Measurements from ENCODE around the gene YPEL3.
"Not testable (repeated sequence)": the region's sequence is repeated elsewhere in the genome, so short reads cannot be mapped to it uniquely, and the experiment has no call there.

Gene YPEL3

DNA sequence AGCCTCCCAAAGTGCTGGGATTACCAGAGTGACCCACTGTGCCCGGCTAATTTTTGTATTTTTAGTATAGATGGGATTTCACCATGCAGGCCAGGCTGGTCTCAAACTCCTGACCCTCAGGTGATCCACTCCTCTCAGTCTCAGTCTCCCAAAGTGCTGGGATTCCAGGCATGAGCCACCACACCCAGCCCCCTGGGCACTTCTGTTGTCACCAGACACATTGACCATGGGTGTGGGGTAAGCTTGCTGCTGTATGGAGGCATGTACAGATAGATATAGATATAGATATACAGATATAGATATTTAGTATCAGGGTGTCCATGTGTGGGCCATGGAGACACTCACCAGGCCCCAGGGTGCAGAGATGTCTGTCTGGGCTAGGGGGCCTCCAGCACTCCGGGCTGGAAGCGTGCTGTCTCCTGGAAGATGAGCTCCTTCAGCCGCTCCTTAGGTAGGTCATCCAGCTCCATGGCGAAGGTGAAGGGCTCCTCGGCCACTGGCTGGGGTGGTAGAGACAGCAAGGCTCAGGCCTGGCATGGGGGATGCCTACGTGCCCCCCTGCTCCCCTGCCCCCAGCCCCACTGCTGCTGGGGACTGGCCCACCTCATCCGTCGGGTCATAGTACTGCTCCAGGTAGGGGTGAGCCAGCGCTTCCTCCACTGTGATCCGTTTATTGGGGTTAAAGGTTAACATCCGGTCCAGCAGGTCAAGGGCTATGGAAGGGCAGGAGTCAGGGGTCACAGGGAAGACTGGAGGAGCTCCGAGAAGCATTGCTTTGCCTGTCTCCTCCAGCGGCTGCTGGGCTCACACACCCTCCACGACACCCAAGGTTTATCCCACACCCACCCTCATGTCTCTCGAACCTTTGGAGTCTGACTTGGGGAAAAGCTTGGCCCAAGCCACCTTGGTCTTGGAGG, 20.5 kb upstream of the YPEL3 start:
- DNase-seq: no peak

DNA sequence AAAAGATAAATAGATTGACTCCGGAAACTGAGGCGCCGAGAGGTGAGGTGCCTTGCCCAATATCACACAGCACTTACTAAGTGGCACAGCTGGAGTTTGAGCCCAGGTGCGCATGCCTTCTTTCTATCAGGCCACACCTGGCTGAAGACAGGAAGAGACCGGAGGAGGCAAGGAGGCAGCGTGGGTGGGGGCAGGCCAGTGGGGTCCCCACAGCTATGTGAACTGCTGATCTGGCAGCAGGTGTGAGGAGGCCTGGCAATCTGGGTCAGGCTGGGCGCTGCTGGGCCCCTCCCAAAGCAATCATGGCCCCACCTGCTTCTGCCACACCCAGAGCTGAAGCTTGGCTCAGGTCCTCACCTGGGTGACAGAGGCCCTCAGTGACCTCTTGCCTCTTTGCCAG, 19.2 kb upstream of the YPEL3 start:
- DNase-seq: no peak

DNA sequence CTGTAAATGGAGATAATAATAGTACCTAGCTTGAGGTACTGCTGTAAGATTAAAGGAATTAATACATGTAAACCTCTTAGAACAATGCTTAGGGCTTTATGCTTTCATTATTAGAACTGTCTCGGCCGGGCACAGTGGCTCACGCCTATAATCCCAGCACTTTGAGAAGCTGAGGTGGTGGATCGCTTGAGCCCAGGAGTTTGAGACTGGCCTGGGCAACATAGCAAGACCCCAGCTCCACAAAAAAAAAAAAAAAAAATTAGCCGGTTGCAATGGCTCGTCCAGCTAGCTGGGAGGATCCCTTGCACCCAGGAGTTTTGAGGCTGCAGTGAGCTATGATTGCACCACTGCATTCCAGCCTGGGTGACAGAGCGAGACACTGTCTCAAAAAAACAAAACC, 18.8 kb upstream of the YPEL3 start:
- DNase-seq: not testable (repeated sequence)

DNA sequence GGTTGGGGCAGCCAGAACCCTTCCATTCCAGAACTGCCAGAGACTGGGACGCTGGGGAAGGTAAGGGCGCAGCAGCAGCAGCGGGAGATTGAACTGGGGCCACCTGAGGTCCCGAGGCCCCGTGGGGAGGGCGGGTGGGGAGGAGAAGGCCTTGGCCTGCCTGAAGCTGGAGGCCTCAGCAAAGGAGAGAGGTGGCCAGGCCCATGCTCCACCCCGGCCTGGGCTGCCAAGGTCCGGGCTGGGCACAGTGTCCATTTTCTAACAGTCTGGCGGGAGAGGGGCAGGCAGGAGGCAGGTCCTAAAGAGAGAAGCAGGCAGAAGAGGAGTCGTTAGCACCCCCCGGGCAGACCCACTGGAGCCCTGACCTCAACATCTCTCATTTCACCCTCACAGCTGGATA, 18.4 kb upstream of the YPEL3 start:
- no peak for DNase-seq

DNA sequence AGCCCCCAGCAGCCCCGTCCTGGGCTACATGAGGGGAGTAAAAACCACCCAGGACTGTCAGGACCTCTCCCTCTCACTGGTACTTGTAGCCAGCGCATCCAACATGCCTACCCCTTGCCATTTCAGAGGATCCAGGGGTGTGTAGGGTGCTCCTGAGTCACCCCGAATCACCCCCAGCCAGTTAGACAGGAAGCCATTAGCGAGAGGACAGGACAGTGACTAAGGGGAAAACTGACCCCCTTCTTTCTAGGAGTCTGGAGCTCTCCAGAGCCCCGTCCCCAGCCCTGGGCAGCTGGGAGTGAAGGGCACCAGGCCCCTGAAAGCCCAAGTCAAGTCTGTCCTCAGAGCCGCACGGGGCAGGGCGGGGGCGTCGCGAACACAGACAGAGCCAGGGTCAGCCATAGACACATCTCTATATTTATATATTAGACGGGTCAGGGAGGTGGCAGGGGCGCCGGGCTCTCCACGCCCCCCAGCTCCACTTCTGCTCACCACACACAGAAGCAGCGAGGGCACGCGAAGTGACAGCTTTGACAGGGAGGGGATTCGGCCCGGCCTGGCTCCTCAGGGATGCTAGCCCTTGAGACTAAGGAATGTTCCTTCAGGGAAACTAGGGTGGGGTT, 17.8 kb upstream of the YPEL3 start:
- no peak for DNase-seq

DNA sequence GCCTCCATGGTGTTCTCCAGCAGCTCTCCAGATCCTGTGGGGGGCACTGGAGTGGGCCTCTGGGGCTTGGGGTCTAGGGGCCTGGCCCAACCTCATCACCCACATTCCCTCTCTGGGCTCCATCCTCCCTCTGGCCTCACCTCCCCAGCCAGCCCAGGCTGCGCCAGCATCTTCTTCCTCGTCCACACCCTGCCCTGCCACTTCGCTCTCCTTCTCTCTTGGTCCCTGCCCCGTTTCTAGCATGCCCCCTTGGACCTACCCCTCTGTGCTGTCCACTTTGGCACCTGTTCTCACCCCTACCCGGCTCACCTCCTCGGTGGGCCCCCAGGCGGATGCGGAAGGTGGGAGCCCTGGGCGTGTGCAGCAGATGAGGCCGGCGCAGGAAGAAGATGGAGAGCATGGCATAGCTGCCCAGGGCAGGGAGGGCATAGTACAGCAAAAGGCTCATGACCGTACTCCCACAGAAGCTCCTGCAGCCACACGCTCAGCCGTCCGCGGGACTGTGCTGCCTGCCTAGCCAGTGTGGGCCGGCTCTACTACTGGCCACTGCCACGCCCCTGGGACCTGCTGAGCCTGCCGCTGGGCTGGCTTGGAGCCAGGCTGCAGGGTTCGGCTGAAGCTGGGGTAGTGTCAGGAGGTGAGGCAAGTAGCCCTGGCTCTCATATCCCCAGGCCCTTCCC, 17.2 kb upstream of the YPEL3 start, which contains the start of gene GDPD3:
Gene GDPD3, minus strand, starts transcription at position 507 of the 680 bp plus-strand sequence. Its CDS starts 59 bp downstream, at position 448.
- DNase-seq: no peak

DNA sequence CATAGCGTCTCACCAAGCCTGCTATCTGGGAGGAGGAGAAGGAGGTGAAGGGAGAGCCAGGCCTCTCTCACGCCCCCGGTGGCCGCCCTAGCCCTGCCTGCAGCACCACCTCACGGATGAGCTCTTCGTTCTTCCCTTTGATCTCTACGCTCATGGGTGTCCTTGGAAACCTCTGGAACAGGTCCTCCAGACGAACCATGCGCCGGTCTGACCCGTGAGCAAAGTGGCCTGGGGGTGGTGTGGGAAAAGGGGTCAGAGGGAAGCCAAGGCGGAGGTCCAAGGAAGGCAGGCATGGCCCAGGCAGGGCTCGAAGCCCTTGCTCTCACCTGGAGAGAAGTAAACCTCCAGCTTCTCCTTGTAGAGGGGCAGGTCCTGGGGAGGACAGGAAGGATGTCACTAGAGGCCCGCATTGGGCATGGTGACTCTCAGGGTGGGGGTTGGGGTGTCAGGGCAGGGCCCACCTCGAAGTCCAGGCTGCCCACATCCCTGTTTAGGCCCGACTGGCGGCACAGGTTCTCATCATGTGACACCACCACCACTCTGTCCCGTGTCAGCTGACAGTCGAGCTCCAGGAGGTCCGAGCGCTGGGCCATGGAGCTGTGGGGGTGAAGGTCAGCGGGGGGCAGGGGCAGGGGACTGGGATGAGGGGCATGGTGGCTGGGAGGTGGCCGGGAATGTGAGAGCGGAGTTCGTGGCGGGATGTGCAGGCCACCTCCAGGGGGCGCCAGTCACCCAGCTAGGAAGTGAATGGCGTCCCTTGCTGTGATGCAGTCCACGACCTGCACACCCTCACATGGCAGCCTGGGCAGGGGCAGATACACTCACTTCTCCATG, 16.4 kb upstream of the YPEL3 start:
- peak; percentile 53 for DNase-seq

DNA sequence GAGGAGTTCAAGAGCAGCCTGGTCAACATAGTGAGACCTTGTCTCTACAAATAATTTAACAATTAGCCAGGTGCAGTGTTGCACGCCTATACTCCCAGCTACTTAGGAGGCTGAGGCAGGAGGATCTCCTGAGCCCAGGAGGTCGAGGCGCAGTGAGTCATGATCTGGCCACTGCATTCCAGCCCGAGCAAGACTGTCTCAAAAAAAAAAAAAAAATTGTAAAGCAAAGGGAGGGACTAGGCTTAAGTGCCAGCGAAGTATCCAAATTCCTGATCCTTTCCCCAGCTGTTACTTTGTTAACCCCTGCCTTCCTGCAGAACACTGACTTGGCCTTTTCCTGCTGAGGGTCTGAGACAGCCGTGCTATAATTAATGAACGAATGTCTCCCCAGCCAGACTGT, 14.6 kb upstream of the YPEL3 start:
- no peak for DNase-seq

DNA sequence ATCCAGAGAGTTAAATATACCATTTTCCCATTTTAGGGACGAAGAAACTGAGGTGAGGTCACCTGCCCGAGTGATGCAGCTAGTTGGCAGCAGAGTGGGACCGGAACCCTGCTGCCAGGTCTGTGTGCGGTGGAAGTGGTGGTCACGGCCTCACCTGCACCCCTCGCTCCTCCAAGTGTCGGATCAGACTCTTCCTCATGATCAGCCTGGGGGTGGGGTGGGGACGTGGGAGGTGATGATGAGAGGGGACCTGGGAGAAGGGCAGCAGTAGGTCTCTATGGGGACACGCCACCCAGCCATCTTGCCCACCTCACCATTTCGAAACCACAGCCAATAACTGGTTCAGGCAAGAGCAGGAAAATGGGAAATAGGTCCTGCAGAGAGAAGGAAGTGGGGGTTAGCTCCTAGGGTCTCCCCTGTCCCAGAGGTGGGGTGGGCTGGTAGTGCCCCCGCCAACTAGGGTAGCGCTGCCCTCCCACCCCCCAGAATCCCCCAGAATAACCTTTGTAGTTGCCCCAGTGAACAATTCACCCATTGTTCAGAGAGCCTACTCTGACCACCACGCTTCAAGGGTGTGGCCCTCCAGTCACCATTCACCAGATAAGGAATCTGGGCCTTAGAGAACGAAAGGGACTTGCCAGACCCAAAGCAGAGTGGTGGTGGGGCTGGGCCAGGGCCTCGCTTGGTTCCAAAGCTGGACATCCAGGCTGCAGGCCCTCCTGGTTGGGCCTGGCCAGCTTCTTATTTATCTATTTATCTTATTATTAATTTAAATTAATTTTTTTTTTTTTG, 12.2 kb upstream of the YPEL3 start:
- no peak for DNase-seq

DNA sequence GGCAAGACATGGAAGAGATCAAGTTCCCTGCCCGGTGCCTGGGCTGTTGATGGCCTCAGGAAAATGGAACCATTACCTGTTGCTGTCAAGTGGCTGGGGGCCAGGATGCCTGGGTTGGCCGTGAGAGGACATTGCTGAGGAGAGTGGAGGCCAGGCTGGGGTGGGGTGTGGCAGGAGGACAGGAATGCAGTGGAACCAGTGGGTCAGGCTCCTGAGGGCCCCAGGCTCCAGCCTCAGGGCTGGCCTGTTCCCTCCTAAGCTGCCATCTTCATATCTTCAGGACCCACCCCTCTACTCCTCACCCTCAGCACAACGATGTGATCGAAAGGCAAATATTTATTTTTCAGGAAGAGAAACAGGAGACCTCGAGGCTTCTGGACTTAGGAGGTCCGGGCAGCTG, 8.5 kb upstream of the YPEL3 start:
- no peak for DNase-seq

DNA sequence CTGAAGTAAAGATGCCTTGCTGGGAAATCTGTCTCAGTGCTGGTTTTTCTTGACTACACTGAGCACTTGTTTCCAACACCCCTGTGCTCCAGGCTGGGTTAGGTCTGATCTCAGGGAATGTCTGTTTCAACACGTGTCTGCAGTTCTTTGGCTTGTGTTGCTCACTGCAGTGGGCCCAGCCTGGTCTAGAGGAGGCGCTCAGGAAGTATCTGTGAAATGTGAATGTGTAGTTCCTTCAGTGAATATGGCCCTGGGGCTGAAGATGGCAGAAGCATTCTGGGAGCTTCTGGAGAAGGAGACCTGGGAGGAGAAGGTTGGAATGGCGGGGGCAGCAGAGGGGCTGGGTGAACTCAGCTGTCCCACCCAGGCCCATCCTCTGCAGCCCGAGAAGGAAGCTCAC, 8.1 kb upstream of the YPEL3 start:
- DNase-seq: no peak

DNA sequence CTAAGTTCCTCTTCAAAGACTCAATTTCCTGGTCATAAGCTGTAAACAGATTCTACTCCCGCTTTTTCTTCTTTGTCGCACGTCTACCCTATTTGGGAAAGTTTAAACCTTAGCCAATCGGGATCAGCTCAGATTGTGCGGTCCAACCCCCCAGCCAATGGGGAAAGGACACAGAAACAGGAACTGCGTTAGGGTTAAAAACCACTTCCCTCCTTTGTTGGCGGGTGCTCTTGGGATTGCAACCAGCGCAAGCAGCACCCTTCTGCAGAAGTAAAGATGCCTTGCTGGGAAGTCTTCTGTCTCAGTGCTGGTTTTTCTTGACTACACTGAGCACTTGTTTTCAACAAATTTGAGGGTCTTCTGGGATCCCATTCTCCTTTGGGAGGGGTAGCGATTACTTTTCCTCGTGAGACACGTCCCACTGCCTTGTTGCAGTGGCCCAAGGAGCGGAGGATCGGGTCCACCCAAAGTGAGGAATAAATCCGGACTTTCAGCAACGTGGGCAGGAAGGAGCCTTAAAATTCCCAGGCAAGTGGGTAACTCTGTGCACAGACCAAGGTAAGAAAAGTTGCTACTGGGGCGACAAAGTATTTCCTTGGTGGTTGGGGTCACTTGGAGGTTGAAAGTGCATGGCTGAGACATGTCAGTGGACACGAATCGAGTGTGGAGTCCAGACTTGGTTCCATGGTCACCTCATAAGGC, 1.0 kb upstream of the YPEL3 start:
- no peak for DNase-seq

DNA sequence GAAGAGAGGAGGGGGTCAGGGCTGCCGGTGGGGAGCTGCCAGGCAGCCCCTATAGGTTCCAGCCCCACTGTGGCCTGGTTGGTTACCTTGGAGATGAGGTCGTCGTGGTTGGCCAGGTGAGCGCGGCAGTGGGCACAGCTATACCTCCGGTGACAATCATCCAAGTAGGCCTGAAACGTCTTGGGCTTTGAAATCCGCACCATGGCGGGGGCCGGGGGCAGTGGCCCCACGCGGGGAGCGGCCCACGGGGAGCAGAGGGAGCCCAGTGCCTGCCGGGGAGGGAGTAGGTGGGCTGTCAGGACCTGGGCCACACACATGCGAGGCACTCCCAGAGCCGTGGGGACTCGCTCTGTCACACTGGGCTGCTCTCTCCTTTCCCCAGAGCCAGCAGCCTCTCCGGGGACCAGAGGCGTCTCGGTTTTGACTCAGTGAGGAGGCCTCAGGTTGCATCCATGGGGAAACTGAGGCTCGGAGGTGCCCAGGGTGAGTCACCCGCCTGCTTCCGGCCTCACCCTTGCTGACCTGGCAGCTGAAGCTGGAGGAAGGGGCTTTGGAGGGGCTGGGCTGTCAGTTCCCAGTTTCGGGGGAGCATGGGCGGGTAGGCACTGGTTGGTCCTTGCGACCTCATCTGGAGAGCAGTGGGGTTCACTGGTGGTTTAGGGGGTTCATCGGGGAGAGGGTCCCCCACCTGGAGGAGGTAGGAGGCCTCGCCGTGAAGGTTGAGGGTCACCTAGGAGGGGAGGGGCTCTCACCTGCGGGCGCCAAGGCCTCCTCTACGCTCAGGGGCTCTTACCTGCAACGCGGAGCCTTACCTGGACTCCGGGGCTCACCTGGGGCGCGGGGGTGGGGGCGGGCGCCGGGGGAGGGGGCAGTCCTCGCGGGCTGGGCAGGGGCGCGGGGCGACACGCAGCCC, 591 bp downstream of the YPEL3 start:
- no peak for DNase-seq

DNA sequence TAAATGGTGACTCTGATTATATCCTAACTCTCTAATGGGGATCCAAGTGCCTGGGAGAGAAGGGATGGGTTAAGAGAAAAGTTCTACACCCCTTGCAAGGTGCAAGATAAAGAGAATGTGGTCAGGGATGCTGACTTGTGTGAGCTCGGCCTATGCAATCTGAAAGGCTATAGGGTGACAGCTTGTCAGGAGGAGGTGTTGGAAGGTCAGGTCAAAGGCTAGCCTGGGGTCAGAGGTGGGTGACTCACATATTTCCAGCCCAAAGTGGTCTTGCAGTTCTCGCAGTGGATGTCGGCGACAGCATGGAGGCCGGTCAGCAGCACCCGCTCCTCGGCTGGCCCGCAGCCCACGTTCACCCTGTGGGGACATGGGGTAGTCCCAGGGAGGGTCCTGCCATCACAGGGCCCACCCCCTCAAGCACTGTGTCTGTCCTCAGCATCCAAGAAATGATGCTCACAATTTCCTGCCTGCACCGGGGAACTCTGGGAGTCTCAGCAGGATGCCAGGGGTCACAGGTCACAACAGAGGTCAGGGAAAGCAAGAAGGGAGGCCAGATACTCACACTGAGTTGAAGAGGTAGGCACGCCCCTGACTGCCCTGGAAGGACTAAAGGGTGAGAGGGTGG, 1.4 kb downstream of the YPEL3 start:
- no peak for DNase-seq

DNA sequence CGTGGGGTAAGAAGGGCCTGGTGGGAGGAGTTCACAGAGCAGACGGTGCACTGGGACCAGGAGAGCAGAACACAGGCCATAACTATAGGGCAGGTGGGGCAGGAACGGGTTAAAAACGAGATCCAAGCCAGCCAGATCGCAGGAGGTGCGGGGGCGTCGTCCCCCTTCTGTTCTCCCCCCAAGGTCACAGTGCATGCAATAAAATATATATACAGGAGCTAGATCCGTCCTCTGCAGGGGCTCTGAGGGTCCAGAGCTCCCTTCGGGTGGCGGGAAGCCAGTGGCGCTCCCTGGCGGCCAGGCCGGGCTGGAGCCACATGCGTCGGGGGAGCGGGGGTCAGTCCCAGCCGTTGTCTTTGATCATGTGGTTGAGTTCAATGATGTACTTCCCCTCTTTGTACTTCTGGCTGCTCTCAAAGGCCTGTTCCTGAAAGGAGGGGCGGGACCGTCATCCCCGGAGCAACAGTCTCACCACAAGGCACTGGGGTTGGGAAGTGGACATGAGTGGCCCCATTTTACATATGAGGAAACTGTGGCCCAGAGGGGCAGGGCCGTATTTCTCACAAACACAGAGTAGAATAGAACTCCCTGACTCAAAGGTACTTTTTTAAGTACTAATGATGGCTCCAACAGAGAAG, 3.5 kb downstream of the YPEL3 start:
- DNase-seq: peak; percentile 62

DNA sequence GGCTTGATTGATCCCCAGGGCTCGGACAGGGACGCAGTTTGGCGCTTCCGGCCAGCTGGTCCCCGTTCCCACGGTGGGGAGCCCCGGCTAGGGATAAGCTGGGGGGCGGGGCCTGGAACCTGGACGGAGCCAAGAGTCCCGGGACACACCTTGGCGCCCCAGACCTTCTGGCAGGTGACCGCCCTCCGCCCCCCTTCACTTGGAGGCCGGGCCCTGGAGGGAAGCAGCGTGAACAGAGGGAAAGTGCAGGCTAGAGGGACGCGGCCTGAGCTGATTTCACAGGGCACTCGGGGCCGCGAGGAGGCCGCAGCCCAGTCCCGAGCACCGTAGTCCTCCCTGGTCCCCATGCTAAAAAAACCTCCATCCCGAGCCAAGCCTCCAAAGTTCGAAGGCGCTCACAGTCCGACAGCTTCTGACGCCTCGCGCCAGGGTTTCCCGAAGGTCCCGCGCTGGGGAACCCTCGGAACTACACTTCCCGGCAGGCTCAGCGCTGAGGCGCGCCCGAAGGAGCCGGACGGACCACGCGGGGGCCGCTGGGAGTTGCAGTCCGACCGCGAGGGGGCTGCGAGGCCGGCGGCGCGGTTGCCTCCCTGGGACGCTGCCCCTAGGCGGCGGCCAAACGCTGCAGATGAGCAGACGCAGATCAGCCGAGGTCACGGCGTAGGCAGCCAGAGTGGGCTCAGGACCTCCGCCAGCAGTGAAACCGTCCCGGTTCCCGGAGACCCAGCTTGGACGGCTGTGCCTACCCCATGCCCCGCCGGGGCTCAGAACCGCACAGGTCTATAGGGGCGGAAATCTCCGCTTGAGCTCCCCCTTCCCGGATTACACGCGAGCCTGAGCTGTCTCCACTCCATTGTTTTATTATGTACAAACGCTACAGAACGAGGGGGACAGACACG, 4.3 kb downstream of the YPEL3 start, which contains the start of gene TBX6:
Gene TBX6, minus strand, starts transcription at position 451 of the 899 bp plus-strand sequence. CDS start 731 bp downstream, outside the sequence.
- DNase-seq: peak; percentile 90

DNA sequence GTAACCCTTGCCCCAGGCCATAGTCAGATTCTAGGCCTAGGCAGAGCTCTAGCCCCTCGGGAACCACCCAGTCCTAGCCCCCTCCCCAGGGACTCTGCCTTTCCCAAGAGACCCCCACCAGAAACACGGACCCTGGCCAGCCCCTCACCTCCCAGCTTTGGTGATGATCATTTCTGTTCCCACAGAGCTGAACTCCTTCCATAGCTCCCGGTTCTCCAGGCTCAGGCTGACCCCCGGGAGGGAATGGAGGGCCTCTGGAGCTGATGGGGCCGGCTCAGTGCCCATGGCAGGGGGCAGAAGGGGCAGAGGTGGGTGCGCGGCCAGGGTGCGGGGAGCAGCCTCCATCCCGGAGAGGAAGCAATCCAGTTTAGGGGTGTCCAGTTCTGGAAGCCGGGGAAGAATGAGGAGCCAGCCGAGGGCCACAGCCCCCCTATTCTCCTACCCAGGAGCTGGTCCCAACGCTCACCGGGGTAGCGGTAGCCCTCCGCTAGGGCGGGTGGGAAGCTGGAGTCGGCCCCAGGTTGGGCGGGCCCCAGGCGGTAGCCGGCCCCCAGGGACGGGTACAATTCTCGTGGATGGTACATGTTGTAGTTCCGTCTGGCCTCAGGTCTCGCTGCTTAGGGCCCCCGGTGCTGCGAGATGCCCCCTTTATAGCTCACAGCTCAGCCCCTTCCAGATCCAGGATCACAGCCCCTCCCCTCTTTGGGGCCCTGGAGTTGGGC, 5.2 kb downstream of the YPEL3 start:
- DNase-seq: no peak
